Endometrial microvascular endothelial cells (primary cell): ENCODE measurements around the gene BTBD8. TPM values are rescaled to one million over a fixed set of nuclear protein-coding genes. Genes with fewer than 3 reads are reported as not detected.

Source experiments
- total RNA-seq: library from RNA; depleted of rRNA; stranded (reverse); fragments of >200 nt; gene quantifications from one replicate; pipeline ENCODE4 v1.2.3, GENCODE V29; 2015; ENCODE audit errors: inconsistent ontology term

BTBD8 gene
- total RNA-seq, 1 donor from 2014 or later = 0.84 TPM

Other genes starting within 250 kb of the BTBD8 start
- gene TGFBR3, start 194.2 kb upstream of the BTBD8 start, total RNA-seq = 17.8 TPM
- not detected for gene BRDT, start 130.9 kb upstream of the BTBD8 start, total RNA-seq
- 10.7 TPM for gene EPHX4, start 50.4 kb upstream of the BTBD8 start, total RNA-seq
- not detected for gene SETSIP, start 4.9 kb upstream of the BTBD8 start, total RNA-seq
- not detected for gene C1orf146, start 137.6 kb downstream of the BTBD8 start, total RNA-seq
- gene GLMN, start 218.6 kb downstream of the BTBD8 start, total RNA-seq = 16.4 TPM
- gene RPAP2, start 218.7 kb downstream of the BTBD8 start, total RNA-seq = 11.6 TPM